HG02610 (cell line): ENCODE results near the gene OR52I2.
A peak's percentile ranks its signal among the peaks of the same experiment; 100 is the strongest.

ENCODE experiments used
- ATAC-seq: cut with Tn5 transposase; IDR thresholded peaks from one replicate; pipeline ENCODE4 v1.9.1; 2021; ENCODE audit warnings: mild to moderate bottlenecking, moderate library complexity; ENCODE audit not compliant: unreplicated experiment

The OR52I2 gene

DNA sequence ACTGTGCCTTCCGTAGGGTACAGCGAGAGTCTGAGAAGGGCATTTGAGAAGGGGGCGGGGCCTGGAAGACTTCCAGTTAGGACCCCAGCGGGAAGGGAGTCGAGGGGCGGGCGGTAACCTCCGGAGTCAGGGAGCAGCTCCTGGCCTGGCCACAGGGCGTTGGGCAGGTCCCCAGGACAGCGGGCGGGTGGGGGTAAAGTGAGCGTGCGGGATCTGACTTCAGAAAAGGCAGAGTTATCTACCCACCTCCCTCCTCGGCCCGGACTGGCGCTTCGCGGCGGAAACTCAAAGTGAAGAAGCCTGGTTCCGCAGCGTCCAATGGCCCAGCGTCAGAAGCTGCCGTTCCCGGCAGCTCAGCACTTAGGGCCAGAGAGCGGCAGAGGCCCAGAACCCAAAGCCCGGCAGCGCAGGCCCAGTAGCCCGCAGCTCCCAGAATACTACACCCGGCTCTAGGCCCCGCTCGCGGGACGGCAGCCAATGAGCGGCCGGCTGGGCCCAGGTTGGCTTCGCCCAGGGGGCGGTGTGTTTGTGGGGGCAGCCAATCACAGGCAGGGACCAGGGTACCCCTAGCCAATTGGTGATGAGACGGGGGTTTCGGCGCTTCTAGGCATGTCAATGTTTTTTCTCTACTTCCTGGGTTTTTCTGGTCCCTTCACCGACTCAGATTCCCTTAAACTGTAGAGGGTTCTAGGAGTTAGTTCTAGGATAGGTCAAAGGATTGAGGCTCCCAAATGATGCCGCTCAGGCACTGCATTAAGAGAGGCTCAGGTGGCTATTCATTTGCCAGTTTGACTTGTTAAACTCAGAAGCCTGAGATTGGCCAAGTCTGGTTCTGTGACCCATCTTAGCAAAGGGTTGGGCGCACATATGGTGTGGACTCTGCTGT is 26.5 kb downstream of the OR52I2 start, which contains the start of gene TRIM68:
TSS of gene TRIM68 (minus strand) at position 451 of the 886 bp plus-strand sequence. CDS start 2,727 bp downstream, outside the sequence.
- peak; percentile 100 for ATAC-seq

DNA sequence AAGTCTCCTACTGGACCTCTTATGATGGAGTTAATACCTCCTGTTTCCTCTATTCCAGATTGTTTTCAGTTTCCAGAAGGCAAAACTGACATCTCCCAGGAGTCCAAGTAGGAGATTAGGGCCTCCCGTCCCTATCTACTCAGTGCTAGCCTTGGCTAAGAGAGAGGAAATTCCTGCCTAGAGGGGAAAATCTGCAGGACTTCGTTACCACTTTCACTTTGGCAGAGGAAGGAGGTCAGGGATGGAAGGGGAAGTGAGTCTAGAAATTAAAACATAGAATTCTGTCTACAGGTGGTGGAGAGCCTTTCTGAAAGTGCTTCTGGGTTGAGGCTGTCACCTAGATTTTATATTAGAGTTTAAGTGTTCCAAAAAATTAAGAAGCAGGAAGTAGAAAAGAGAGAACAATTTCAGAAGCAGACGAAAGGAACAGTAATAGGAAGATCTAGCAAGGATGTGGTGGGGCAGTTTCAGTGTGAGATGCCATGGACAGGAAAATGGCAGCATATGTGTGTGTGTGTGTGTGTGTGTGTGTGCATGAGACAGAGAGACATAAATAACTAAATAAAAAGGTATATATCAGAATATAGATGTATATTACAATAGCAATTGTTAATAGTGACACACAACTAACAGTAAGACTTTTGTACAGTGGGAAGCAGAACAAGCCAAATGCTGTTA is 28.9 kb downstream of the OR52I2 start:
- no peak for ATAC-seq

DNA sequence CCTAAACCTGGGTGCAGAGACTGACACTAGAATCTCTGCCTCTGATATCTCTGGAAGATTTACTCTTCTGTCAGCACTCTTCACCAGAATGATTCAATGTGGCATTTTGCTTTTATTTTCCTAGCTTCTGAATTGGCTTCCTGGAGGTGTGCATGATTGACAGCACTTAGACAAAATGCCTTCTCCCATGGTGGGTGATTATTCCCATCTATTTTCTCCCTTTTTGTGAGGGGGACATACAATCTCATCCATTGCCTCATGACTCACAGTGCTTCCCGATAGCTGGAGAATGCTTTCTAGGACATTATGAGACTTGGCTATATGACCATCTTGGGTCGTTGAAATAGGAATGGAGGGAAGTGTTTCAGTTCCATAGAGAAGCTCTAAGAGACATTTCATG is 30.4 kb downstream of the OR52I2 start:
- no peak for ATAC-seq

DNA sequence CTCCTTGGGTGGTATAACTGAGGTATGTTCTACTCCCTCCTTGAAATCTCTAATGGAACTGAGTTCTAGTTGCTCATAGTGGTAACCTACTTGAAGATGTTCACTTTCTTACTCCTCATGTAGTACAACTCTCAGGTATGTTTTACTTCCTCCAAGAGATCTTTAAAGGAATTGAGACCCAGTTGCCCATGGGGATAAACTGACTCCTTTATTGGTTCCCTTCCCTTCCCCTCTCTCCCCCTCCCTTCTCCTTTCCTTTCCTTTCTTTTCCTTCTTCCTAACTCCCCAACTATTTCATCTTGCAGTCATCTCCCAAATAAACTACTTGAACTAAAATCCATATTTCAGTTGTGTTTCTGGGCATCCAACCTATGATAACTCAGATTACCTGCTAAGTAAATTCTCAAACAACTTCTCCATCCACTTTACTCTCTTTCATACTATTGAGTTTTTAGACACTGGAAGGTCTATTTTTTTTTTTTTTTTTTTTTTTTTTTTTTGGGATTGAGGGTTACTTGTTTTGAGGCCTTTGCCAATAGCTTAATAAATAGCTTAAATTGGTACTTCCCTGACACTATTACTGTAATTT is 34.4 kb downstream of the OR52I2 start:
- ATAC-seq: no peak

DNA sequence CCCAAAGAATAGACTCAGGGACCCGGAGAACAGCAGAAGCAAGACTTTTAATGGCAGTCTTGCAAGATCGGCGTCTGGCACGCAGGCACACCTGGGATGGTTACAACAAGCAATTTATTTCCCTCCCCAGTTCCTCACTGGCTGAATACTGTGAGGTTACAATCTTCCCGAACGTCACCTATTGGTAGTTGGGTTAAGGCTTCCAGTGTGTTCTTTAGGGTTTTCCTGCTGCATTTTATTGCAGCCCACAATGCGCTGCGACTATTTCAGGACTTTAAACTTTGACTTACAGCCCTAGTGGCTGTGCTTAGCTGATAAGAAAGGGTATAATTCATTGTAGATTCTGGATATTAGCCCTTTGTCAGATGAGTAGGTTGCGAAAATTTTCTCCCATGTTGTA is 38.0 kb downstream of the OR52I2 start:
- ATAC-seq: no peak

DNA sequence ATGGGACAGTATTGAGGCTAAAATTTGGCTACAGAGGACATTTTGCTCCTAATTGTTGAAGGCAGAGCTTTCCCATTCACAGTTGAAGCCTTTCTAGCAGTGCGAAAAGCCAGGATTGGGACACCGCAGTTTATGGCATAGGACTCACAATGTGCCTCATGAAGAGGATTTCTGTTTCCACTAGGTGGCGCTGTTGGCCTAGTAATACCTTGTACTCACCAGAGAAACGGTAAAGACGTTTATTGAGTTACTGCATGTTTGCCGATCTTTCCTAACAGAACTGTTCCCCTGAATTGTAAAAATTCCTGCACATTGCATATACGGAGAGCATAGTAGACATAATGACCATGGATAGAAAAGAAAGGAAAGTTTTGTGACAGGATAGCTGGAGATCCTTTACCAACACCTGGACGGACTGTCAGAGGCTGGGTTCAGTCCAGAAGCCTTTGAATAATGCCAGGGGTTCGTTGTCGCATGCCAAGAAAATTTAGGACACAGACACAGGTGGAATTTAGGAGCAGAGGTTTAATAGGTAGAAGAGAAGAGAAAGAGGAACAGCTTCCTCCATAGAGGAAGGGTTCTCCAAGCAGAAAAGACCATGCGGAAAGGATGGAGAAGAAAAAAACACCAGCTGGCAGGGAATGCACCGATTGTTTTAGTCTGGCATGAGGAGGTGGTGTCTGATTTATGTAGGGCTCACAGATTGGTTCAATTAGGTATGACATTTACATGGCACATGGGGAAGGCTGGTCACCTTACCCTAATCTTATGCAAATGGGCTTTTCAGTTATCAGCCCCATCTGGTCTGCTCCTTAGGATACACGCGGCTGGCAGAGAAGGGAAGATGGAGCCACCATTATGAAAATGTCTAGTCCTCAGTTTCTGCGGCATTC is 44.9 kb downstream of the OR52I2 start:
- no peak for ATAC-seq

DNA sequence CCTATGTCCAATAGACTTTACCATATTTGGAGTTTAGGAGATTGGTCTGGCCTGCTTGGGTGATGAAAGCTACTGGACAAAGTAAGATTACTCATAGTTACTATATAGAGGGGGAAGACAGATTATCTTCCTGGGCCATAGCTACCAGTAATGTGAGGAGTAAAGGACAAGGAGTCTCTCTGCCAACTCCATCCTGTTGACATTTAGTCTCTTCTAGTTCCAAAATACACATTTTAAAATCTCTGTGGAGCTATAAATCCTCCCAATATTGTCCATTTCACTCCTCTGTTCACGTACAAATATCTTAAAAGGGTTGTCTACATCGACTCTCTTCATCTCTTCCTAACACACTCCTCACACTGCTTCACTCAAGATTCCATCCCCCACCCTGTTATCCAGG is 54.6 kb downstream of the OR52I2 start:
- no peak for ATAC-seq

DNA sequence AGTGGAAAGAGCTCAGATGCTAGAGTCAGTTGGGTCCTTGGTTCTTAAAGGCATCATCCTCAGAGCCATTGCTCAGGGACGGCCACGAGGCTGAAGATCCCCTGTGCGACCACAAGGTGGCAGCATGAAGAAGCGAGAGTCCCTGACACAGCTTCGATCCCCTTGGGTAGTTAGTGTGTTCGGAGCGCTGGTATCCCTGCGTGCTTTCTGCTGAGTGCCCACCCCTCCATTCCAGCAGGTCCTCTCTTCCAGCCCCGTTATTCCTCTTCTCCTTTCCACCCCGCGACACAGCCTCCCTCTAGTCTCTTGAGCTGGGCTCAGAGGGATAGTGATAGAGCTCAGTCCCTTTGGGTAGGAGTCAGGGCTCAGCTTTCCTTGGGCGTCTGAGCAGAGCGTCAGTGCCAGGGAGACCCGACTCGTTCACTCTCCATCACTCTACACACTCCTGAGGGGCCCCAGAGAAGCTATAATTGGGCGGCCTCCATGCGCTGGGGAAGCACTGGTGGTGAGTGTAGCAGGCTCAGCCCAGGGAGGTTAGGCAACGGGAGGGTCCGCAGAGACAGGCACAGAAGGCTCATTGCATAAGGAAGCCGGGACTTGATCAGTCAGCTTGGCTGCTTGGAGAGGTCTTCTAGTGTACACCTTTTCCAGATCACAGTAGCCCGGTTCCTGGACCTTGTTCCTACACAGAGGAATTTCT is 55.6 kb downstream of the OR52I2 start, which contains the start of gene OR51D1:
TSS of gene OR51D1 (plus strand) at position 516 of the 700 bp plus-strand sequence. CDS start 2,314 bp downstream, outside the sequence.
- peak; percentile 96 for ATAC-seq

DNA sequence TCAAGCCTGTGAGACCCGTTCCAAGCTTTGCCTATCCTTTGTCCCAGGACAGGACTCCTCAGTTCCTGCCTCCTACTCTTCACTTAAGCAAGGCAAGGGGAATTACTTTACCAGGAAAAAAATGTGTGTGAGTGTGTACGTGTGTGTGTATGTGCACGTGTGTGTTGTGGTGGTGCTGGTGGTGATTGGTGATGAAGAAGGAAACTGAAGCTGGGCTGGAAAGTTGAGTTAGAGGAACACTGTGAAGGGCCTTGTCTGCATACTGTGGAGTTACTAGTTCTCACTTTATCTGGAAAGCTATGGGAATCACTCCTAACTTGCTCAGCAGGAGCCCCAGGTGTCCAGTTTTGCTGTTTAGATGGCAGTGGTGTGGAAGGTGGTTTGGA is 56.1 kb downstream of the OR52I2 start:
- no peak for ATAC-seq

DNA sequence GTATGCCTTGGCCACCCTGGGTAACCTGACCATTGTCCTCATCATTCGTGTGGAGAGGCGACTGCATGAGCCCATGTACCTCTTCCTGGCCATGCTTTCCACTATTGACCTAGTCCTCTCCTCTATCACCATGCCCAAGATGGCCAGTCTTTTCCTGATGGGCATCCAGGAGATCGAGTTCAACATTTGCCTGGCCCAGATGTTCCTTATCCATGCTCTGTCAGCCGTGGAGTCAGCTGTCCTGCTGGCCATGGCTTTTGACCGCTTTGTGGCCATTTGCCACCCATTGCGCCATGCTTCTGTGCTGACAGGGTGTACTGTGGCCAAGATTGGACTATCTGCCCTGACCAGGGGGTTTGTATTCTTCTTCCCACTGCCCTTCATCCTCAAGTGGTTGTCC is 58.4 kb downstream of the OR52I2 start:
- ATAC-seq: no peak

DNA sequence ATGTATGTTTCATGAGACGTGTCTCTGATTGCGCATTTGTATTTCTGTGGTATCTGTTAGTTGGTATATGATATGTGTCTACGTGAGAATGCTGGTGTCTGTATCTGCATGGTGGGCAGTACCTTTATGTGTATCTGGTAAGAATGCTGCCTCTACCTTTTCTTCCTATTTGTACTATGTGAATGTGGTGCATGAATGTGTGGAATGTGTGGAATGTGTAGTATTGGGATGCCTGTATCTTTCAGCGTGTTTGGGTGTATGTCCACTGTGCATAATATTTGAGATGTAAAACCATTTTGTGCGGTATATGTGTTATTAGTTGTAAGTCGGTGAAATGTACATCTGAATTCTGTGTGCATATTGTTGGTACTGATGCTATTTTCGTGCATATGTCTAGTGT is 60.0 kb downstream of the OR52I2 start:
- ATAC-seq: no peak

DNA sequence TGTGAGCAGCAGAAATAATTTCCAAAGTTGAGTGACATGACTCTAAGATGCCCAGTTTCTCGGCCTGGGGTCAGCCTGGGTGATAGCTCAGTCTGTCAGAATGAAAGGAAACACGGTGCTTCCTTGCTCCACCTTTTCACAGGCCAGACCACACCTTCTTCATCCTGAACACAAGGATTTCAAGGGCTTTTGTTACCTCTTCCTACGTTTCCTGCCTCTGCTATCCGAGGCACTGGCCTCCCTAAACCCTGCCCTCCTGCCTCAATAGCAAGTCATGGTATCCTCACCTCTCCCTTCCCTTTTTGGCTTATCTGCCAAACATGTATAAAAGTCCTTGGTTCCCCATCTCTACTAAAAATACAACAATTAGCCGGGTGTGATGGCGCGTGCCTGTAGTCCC is 60.5 kb downstream of the OR52I2 start:
- no peak for ATAC-seq
